ENCODE measurements around the gene RASGEF1C. TPM values are rescaled to one million over a fixed set of nuclear protein-coding genes. Genes with fewer than 3 reads are reported as not detected.
"Not testable (repeated sequence)": the region's sequence is repeated elsewhere in the genome, so short reads cannot be mapped to it uniquely, and the experiment has no call there.

The RASGEF1C gene
- polyA plus RNA-seq, 5 donors: 0.10 to 0.35 (median 0.19) TPM; not detected in 1

GRCh38 chr5:180211761-180212035 lies 2.7 kb upstream of the RASGEF1C start:
- no peak for DNase-seq

- no peak for DNase-seq
Measured at GRCh38 chr5:180210961-180211760, 2.1 kb upstream of the RASGEF1C start.

GRCh38 chr5:180210077-180210476 lies 1.1 kb upstream of the RASGEF1C start:
- not testable (repeated sequence) for DNase-seq

GRCh38 chr5:180208435-180209081 lies 453 bp downstream of the RASGEF1C start:
- no peak for DNase-seq

- no peak for DNase-seq
Measured at GRCh38 chr5:180208038-180208434, 975 bp downstream of the RASGEF1C start.

GRCh38 chr5:180207593-180207992 lies 1.4 kb downstream of the RASGEF1C start:
- DNase-seq: no peak

- no peak for DNase-seq
Measured at GRCh38 chr5:180206993-180207392, 2.0 kb downstream of the RASGEF1C start.

- DNase-seq: no peak
Measured at GRCh38 chr5:180205916-180206315, 3.1 kb downstream of the RASGEF1C start.

GRCh38 chr5:180204276-180204819 lies 4.7 kb downstream of the RASGEF1C start:
- DNase-seq: no peak

- DNase-seq: no peak
Measured at GRCh38 chr5:180202939-180203573, 6.0 kb downstream of the RASGEF1C start.

GRCh38 chr5:180201051-180201987 lies 7.7 kb downstream of the RASGEF1C start:
- DNase-seq: no peak

- DNase-seq: no peak
Measured at GRCh38 chr5:180199390-180199789, 9.6 kb downstream of the RASGEF1C start.

- DNase-seq: no peak
Measured at GRCh38 chr5:180198208-180198607, 10.8 kb downstream of the RASGEF1C start.

- no peak for DNase-seq
Measured at GRCh38 chr5:180197016-180197702, 11.9 kb downstream of the RASGEF1C start.

- DNase-seq: no peak
Measured at GRCh38 chr5:180194410-180195345, 14.3 kb downstream of the RASGEF1C start.

- DNase-seq: no peak
Measured at GRCh38 chr5:180193749-180194375, 15.1 kb downstream of the RASGEF1C start.

- DNase-seq: no peak
Measured at GRCh38 chr5:180191716-180192115, 17.3 kb downstream of the RASGEF1C start.

- no peak for DNase-seq
Measured at GRCh38 chr5:180187767-180188166, 21.2 kb downstream of the RASGEF1C start.

- no peak for DNase-seq
Measured at GRCh38 chr5:180180846-180181245, 28.2 kb downstream of the RASGEF1C start.
